SK-N-SH treated with all-trans-retinoic acid at 6 μM for 48 hours (cell line): Measurements from ENCODE around the gene AHR.

Experiments
- ATAC-seq: fragments of 200-7000 bp; cut with Tn5 transposase; 3 replicates; pipeline ENCODE4 v1.9.1; 2020; ENCODE audit warnings: mild to moderate bottlenecking, moderate library complexity
- ARNTL ChIP-seq: fragments of 450-650 bp; formaldehyde crosslinking; IDR thresholded peaks from 2 replicates; pipeline ENCODE4 v1.5.0; 2020; ENCODE audit warnings: low read depth, mild to moderate bottlenecking, moderate library complexity, borderline replicate concordance
- BACH2 ChIP-seq: fragments of 250-450 bp; sonication (Bioruptor Pico); IDR thresholded peaks from 2 replicates; pipeline ENCODE4 v1.9.0; 2021; ENCODE audit warnings: mild to moderate bottlenecking, borderline replicate concordance
- CREB5 ChIP-seq: fragments of 250-450 bp; sonication (Bioruptor Pico); IDR thresholded peaks from 2 replicates; pipeline ENCODE4 v1.5.1; 2020; ENCODE audit warnings: low read depth, mild to moderate bottlenecking, moderate library complexity
- CSDC2 ChIP-seq: fragments of 250-450 bp; sonication (Bioruptor Pico); IDR thresholded peaks from 2 replicates; pipeline ENCODE4 v1.5.0; 2020; ENCODE audit warnings: mild to moderate bottlenecking, moderate library complexity
- CSRNP3 ChIP-seq: fragments of 250-450 bp; sonication (Bioruptor Pico); IDR thresholded peaks from 2 replicates; pipeline ENCODE4 v1.5.1; 2021; ENCODE audit warnings: mild to moderate bottlenecking, moderate library complexity
- GLIS3 ChIP-seq: fragments of 250-450 bp; sonication (Bioruptor Pico); IDR thresholded peaks from 2 replicates; pipeline ENCODE4 v1.5.0; 2020; ENCODE audit warnings: mild to moderate bottlenecking, moderate library complexity
- ISL1 ChIP-seq: fragments of 250-450 bp; sonication (Bioruptor Pico); IDR thresholded peaks from 2 replicates; pipeline ENCODE4 v2.1.2; 2022; ENCODE audit warnings: mild to moderate bottlenecking, moderate library complexity
- PATZ1 ChIP-seq: fragments of 250-450 bp; sonication (Bioruptor Pico); IDR thresholded peaks from 2 replicates; pipeline ENCODE4 v1.8.0; 2020; ENCODE audit warnings: mild to moderate bottlenecking, moderate library complexity, borderline replicate concordance
- POU6F1 ChIP-seq: fragments of 250-450 bp; sonication (Bioruptor Pico); IDR thresholded peaks from 2 replicates; pipeline ENCODE4 v1.8.0; 2021; ENCODE audit warnings: low read depth, mild to moderate bottlenecking, moderate library complexity, borderline replicate concordance
- PPARA ChIP-seq: fragments of 250-450 bp; sonication (Bioruptor Pico); IDR thresholded peaks from 2 replicates; pipeline ENCODE4 v1.5.0; 2020; ENCODE audit warnings: mild to moderate bottlenecking, borderline replicate concordance
- RARB ChIP-seq: fragments of 250-450 bp; sonication (Bioruptor Pico); IDR thresholded peaks from 2 replicates; pipeline ENCODE4 v1.8.0; 2021; ENCODE audit warnings: mild to moderate bottlenecking, moderate library complexity
- SNAI2 ChIP-seq: fragments of 250-450 bp; sonication (Bioruptor Pico); IDR thresholded peaks from 2 replicates; pipeline ENCODE4 v1.5.0; 2020; ENCODE audit warnings: mild to moderate bottlenecking, moderate library complexity
- TCF4 ChIP-seq: fragments of 250-450 bp; sonication (Bioruptor Pico); IDR thresholded peaks from 2 replicates; pipeline ENCODE4 v1.8.0; 2021; ENCODE audit warnings: mild to moderate bottlenecking, moderate library complexity, borderline replicate concordance
- TOX ChIP-seq: fragments of 250-450 bp; sonication (Bioruptor Pico); IDR thresholded peaks from 2 replicates; pipeline ENCODE4 v1.8.0; 2021; ENCODE audit warnings: mild to moderate bottlenecking, moderate library complexity, borderline replicate concordance
- TSHZ2 ChIP-seq: fragments of 250-450 bp; sonication (Bioruptor Pico); IDR thresholded peaks from 2 replicates; pipeline ENCODE4 v1.5.0; 2020; ENCODE audit warnings: mild to moderate bottlenecking, moderate library complexity
- ZC3H10 ChIP-seq: fragments of 250-450 bp; sonication (Bioruptor Pico); IDR thresholded peaks from 2 replicates; pipeline ENCODE4 v1.5.1; 2021; ENCODE audit warnings: mild to moderate bottlenecking, moderate library complexity
- ZFP3 ChIP-seq: fragments of 250-450 bp; sonication (Bioruptor Pico); IDR thresholded peaks from 2 replicates; pipeline ENCODE4 v1.5.0; 2020; ENCODE audit warnings: mild to moderate bottlenecking, moderate library complexity
- ZNF565 ChIP-seq: fragments of 450-650 bp; formaldehyde crosslinking; conservative IDR thresholded peaks from 2 replicates; pipeline ENCODE4 v1.5.0; 2020; ENCODE audit warnings: low read depth, mild to moderate bottlenecking, moderate library complexity
- ZNF70 ChIP-seq: fragments of 450-650 bp; formaldehyde crosslinking; IDR thresholded peaks from 2 replicates; pipeline ENCODE4 v1.5.0; 2020; ENCODE audit warnings: mild to moderate bottlenecking, moderate library complexity
- ZNF8 ChIP-seq: fragments of 450-650 bp; formaldehyde crosslinking; IDR thresholded peaks from 2 replicates; pipeline ENCODE4 v1.5.0; 2020; ENCODE audit warnings: mild to moderate bottlenecking, moderate library complexity

AHR gene

GRCh38 chr7:17255926-17256325 is 42.5 kb upstream of the AHR start:
- TF ChIP-seq CREB5 (CRISPR knock-in tag): no peak
- TF ChIP-seq TCF4 (CRISPR knock-in tag): no peak
- TF ChIP-seq GLIS3 (CRISPR knock-in tag): no peak
- TF ChIP-seq PATZ1: no peak
- no peak for TF ChIP-seq ISL1
- TF ChIP-seq ZNF8 (CRISPR knock-in tag): no peak
- no peak for TF ChIP-seq BACH2
- no peak for TF ChIP-seq SNAI2 (CRISPR knock-in tag)
- TF ChIP-seq RARB: no peak
- TF ChIP-seq TSHZ2: no peak
- TF ChIP-seq ZNF70 (CRISPR knock-in tag): no peak
- TF ChIP-seq, all 23 proteins: peak for 0

GRCh38 chr7:17256375-17256774 is 42.1 kb upstream of the AHR start:
- no peak for ATAC-seq
- TF ChIP-seq ZNF565: no peak
- TF ChIP-seq CREB5 (CRISPR knock-in tag): no peak
- no peak for TF ChIP-seq RARB
- TF ChIP-seq TOX (CRISPR knock-in tag): no peak
- no peak for TF ChIP-seq ZNF8 (CRISPR knock-in tag)
- TF ChIP-seq ISL1: no peak
- no peak for TF ChIP-seq PATZ1
- TF ChIP-seq CSRNP3: no peak
- no peak for TF ChIP-seq ZNF70 (CRISPR knock-in tag)
- no peak for TF ChIP-seq ZFP3
- no peak for TF ChIP-seq CSDC2 (CRISPR knock-in tag)
- TF ChIP-seq GLIS3 (CRISPR knock-in tag): no peak
- TF ChIP-seq, all 23 proteins: peak for 0

More at GRCh38 chr7:17255926-17256325, 42.5 kb upstream of the AHR start:
- ATAC-seq: no peak

GRCh38 chr7:17266565-17266964 is 31.9 kb upstream of the AHR start:
- ATAC-seq: no peak
- no peak for TF ChIP-seq CSDC2 (CRISPR knock-in tag)
- no peak for TF ChIP-seq POU6F1 (CRISPR knock-in tag)
- TF ChIP-seq GLIS3 (CRISPR knock-in tag): no peak
- TF ChIP-seq ZNF70 (CRISPR knock-in tag): no peak
- no peak for TF ChIP-seq ZNF565
- no peak for TF ChIP-seq ZNF8 (CRISPR knock-in tag)
- no peak for TF ChIP-seq ARNTL
- no peak for TF ChIP-seq PATZ1
- no peak for TF ChIP-seq PPARA (CRISPR knock-in tag)
- no peak for TF ChIP-seq ZFP3
- TF ChIP-seq ZC3H10: no peak
